Measurements from ENCODE around the gene ZW10.
A peak's percentile ranks its signal among the peaks of the same experiment; 100 is the strongest.
"Not testable (repeated sequence)": the region's sequence is repeated elsewhere in the genome, so short reads cannot be mapped to it uniquely, and the experiment has no call there.

Gene ZW10

DNA sequence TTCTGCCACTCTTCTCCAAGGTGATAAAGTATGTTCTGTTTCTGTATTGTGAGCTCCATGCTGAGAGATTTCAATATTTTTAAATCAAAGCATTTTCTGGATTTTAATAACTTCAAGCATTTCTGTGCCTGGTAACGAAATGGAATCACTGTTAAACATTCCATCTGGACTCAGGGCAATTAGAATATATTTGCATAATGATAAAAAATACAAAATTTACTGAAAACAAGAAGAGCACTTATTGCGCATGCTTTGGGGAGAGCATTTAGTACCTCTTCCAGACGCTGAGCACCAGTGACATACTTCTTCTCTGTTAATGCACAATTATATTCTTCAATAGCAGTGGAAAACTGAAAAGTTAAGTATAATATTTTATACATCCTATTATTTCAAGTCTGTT lies 13.3 kb downstream of the ZW10 start:
- no peak for DNase-seq

DNA sequence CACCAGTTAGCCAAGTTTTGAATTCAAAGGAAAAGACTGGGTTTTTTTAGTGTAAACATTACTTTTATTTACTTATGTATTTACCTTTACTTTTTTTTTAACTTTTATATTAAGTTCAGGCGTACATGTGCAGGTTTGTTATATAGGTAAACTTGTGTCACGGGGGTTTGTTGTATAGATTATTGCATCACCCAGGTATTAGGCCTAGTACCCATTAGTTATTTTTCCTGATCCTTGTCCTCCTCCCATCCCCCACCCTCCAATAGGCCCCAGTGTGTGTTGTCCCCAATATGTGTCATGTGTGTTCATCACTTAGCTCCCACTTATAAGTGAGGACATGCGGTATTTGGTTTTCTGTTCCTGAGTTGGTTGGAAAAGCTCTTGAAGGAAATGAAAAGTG lies 20.6 kb downstream of the ZW10 start:
- DNase-seq: no peak

DNA sequence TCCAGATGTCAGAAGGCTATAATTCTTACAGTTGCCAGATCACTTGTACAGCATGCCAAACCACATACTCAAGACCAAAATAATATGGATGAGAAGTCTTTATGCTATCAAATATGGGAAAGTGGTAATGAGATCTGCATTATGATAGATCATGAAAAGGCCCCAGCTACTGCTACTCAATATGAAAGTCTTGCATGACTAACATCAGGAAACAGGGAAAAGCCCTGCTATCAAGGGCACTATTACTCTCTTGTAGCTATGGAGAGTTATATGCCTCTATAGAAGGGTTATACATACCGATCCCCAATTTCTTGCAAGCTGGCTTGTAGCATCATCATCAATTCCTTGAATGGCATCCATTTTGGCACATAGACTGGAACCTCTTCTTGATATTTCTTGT lies 37.2 kb downstream of the ZW10 start:
- no peak for DNase-seq

DNA sequence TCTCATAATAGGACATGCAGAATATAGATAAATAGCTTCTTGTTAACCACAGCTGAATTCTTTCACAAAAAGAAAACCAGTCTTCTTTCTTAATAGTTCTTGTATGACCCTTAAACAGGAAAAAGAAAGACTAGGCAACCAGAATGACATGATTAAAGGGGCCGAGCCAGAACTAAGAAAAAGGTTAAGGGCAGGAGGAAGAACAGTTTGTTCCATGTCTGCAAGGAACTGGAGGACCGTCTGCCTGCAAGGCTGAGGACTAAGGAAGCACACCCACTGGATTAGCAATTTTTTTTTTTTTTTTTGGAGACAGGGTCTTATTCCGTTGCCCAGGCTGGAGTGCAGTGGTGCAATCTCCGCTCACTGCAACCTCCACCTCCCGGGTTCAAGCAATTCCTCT lies 41.4 kb downstream of the ZW10 start:
- no peak for DNase-seq

GRCh38 chr11:113730887-113731726 lies 42.4 kb downstream of the ZW10 start:
- DNase-seq: peak; percentile 54

- DNase-seq: no peak
Measured at GRCh38 chr11:113729456-113729855, 44.0 kb downstream of the ZW10 start.

DNA sequence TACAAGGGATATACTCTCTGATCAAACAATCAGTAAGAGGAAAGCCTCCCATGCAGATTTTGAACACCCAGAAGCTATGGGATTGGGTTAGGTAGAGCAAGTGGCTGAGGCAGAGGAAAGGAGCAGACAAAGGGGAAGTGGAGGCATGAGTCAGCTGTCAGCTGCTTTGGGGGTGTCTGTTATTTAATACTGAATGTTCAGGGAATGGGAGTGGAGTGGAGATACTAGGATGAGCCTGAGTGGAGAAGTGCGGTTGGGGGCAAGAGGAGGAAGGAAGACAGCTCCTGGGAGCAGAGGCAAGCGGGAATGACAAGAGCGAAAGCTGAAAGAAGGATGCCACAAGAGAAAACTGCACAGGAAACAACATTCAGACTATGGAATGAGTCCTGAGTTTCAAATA lies 44.7 kb downstream of the ZW10 start:
- no peak for DNase-seq

DNA sequence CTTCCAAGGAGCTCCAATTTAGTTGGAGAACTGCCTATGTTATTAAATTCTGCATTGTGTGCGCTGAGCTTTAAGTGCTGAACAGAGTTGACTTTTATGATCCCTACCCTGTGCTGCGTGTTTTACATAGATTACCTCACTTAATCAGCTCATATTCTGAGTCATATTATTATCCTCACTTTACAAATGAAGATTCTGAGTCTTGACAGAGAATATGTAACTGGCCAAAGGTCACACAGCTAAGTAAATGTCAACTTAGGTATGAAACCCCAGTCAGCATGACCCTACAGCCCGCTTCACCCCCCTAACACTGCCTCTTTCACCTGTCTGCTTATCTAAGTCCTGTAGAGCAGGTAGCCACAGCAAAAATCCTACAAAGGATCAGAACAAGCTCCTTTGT lies 47.6 kb downstream of the ZW10 start:
- no peak for DNase-seq

DNA sequence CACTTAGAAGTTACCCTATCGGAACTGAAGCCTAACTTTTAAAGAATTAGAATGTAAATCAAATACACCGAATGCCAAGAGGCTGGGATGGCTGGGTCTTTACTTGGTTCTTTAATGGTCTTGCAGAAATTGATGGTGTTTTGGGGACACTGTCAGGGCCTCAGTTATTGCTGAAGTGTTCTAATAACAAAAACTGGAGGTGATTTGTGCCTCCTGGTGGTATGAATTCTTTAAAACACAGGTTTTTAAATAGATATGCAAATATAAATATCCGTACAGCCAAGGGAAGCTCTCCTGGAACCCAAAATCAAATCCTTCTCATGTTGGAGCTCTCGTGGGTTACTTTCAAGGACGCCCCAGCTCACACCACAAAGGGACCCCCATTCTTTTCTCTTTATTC lies 48.1 kb downstream of the ZW10 start:
- no peak for DNase-seq

- no peak for DNase-seq
Measured at GRCh38 chr11:113724778-113725177, 48.7 kb downstream of the ZW10 start.

DNA sequence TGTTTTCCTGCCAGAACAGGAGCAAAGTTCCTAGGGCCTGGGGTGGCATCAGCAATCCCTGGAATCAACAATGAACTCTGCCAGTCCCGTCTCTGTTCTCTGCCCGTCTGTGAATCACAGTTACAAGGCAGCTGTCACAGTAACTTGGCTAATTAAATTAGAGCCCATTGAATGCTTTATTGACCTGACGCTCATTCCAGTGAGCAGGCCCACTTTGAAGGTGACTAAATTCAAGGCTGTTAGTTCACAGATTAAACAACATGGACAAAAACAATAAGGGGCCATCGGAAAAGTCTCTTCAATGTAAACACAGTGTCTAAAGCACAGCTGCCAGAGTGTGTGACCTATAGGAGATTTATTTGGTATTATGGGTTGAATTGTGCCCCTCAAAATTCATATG lies 49.7 kb downstream of the ZW10 start:
- DNase-seq: no peak

- DNase-seq: no peak
Measured at GRCh38 chr11:113722934-113723333, 50.6 kb downstream of the ZW10 start.

GRCh38 chr11:113722221-113722620 lies 51.3 kb downstream of the ZW10 start:
- no peak for DNase-seq

DNA sequence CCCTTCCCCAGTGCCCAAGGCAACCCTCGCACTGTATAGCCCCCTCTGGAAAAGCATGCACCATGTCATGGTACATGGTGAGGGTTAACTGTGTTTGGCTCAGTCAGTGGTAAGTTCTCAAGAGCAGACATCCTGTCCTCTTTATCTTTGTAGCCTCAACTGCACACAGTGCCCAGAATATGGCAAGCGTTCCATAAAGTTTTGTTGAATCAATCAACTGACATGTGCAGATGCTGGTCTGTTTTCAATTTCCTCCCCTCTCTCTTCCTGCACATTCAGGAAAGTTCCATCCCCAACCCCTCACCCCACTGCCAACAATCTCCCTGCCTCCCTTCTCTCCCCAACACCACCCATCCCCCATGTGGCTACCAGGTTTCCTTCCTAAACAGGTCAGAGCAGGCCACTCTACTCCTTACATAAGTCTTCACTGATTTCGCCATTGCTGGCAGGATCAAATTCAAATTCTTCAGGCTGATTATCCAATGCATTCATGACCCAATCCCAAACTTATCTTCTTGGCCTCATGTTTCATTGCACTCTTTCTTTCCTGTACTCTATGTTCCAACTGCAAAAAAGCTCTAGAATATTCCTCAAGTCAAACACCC lies 51.9 kb downstream of the ZW10 start:
- no peak for DNase-seq

- DNase-seq: not testable (repeated sequence)
Measured at GRCh38 chr11:113720478-113720877, 53.0 kb downstream of the ZW10 start.

DNA sequence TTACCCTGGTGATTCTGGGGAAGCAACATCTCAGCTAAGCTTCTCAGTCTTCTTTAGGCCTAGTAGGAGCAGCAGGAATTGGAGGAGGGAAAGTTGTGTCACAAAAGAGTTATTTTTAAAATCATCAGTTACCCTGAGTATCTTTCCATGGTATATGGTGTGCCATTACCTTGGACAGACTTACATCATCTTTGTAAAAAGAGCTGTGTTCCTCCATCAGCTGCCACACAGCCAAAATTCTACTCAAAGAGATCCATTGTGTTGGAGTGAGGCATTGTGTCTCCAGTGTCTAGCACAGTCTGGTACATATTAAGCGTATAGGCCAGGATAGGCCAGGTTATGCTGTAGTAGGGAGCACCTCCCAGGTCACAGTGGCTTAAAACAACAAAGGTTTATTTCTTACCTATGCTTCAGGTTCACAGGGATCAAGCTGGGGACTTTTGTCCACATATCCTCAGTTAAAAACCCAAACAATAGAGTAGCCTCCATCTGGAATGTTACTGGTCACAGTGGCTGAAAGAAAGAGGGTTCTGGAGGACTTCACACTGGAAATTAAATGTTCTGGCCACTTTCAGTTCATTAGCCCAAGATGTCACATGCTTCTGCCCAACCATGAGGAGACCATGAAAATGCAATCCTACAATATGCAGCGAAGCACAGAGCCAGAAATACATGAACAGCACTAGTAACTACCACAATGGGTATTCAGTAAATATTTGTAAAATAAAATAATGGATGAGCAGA lies 57.4 kb downstream of the ZW10 start:
- DNase-seq: no peak

GRCh38 chr11:113715273-113715672 lies 58.2 kb downstream of the ZW10 start:
- no peak for DNase-seq

DNA sequence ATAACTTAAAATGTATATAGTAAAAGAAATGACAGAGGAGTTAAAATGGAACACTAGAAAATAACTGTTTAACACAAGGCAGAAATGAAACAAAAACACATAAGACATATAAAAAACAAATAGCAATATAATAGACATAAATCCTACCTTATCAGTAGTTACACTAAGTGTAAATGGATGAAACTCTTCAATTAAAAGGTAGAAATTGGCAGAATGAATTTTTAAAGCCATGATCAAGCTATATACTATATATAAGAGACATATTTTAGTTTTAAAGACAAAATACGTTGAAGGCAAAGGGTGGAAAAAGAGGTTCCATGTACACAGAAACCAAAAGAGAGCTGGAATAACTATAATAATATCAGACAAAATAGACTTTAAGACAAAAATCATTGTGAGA lies 62.5 kb downstream of the ZW10 start:
- DNase-seq: no peak

GRCh38 chr11:113705871-113706655 lies 67.4 kb downstream of the ZW10 start, which contains the start of gene TMPRSS5:
Gene TMPRSS5, minus strand, starts transcription at chr11:113706308. Its CDS starts 84 bp downstream, at chr11:113706224.
- no peak for DNase-seq

DNA sequence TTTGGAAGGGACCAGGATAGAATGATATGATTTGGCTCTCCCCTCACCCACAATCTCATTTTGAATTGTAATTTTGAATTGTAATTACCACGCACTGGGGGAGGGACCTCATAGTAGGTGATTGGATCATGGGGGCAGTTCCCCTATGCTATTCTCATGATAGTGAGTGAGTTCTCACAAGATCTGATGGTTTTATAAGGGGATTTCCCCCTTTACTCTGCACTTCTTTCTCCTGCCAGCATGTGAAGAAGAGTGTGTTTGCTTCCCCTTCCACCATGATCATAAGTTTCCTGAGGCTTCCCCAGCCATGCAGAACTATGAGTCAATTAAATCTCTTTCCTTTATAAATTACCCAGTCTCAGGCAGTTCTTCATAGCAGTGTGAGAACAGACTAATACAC lies 69.9 kb downstream of the ZW10 start:
- not testable (repeated sequence) for DNase-seq

GRCh38 chr11:113701491-113701890 lies 72.0 kb downstream of the ZW10 start:
- no peak for DNase-seq

- DNase-seq: no peak
Measured at GRCh38 chr11:113698515-113698914, 75.0 kb downstream of the ZW10 start.

All from NCI-H1105 treated with DMSO at 0.1 percent for 48 hours (cell line).